Posterior vena cava (tissue), 2 donors: ENCODE measurements around the gene SCYL2. TPM values are rescaled to one million over a fixed set of nuclear protein-coding genes. Genes with fewer than 3 reads are reported as not detected.
"Not testable (repeated sequence)": the region's sequence is repeated elsewhere in the genome, so short reads cannot be mapped to it uniquely, and the experiment has no call there.

Experiments used
- DNase-seq: peaks from one replicate; pipeline ENCODE4 v3.0.0-alpha.2; 2020; ENCODE audit warnings: low spot score
- intact Hi-C, 2 donors: fragments of 100-400 bp; cut with DNase I; formaldehyde crosslinking; loops; one replicate each; pipeline versions ENCODE4 v1.14.1 to v1.14.2; 2022 to 2023
- total RNA-seq, 2 donors: library from RNA; stranded (reverse); fragmentation: NEBNext Ultra II Directional; extraction: Animal tissue kit (Norgen Biotek cat#: 25700); gene quantifications; one replicate each; pipeline ENCODE4 v1.2.1, GENCODE V29; 2021
- donor health status: DM: yes; HTN: yes; CAD: no.
- donor health status: DM: yes; HTN: yes; CAD: no.

The SCYL2 gene
- total RNA-seq, 2 donors from 2014 or later: 40.4 to 55.1 TPM

GRCh38 chr12:100254876-100255275 lies 12.1 kb upstream of the SCYL2 start:
- DNase-seq: no peak
- intact Hi-C loops: no loop called here

- DNase-seq: no peak
- intact Hi-C loops: no loop called here
These were observed 8.8 kb upstream of the SCYL2 start for GRCh38 chr12:100258127-100258526.

GRCh38 chr12:100263131-100263530 lies 3.8 kb upstream of the SCYL2 start:
- intact Hi-C loops: no loop called here
- peak; percentile 45 for DNase-seq

- intact Hi-C loops, DNase-seq: not testable (repeated sequence)
These were observed 1.9 kb upstream of the SCYL2 start for GRCh38 chr12:100265107-100265506.

- no peak for DNase-seq
- intact Hi-C loops: no loop called here
These were observed 1.0 kb upstream of the SCYL2 start for GRCh38 chr12:100265732-100266584.

- no peak for DNase-seq
- intact Hi-C loops: no loop called here
These were observed 467 bp upstream of the SCYL2 start for GRCh38 chr12:100266585-100266834.

GRCh38 chr12:100267603-100268281 lies 765 bp downstream of the SCYL2 start:
- DNase-seq: no peak
- intact Hi-C loops: no loop called here

GRCh38 chr12:100268835-100269564 lies 2.0 kb downstream of the SCYL2 start:
- intact Hi-C loops: no loop called here

GRCh38 chr12:100273782-100274181 lies 6.8 kb downstream of the SCYL2 start:
- DNase-seq: no peak
- intact Hi-C loops: no loop called here

More at GRCh38 chr12:100268835-100269564, 2.0 kb downstream of the SCYL2 start:
- DNase-seq: no peak

- DNase-seq: no peak
- intact Hi-C loops: no loop called here
These were observed 7.3 kb downstream of the SCYL2 start for GRCh38 chr12:100274291-100274690.

- no peak for DNase-seq
- intact Hi-C loops: no loop called here
These were observed 12.2 kb downstream of the SCYL2 start for GRCh38 chr12:100279159-100279558.

- intact Hi-C loops: no loop called here
- no peak for DNase-seq
These were observed 12.7 kb downstream of the SCYL2 start for GRCh38 chr12:100279607-100280244.

GRCh38 chr12:100284556-100284955 lies 17.6 kb downstream of the SCYL2 start:
- intact Hi-C loops, DNase-seq: not testable (repeated sequence)

- DNase-seq: no peak
- intact Hi-C loops: no loop called here
These were observed 22.1 kb downstream of the SCYL2 start for GRCh38 chr12:100289038-100289437.

GRCh38 chr12:100290016-100290415 lies 23.0 kb downstream of the SCYL2 start:
- DNase-seq: no peak
- intact Hi-C loops: no loop called here

- intact Hi-C loops: no loop called here
- DNase-seq: no peak
These were observed 26.0 kb downstream of the SCYL2 start for GRCh38 chr12:100293017-100293416.

GRCh38 chr12:100294366-100294765 lies 27.4 kb downstream of the SCYL2 start:
- DNase-seq, intact Hi-C loops: not testable (repeated sequence)

- intact Hi-C loops: no loop called here
- DNase-seq: no peak
These were observed 29.0 kb downstream of the SCYL2 start for GRCh38 chr12:100295764-100296555.

- no peak for DNase-seq
- intact Hi-C loops: no loop called here
These were observed 35.1 kb downstream of the SCYL2 start for GRCh38 chr12:100302081-100302480.
